Inflammatory macrophage (primary cell): ENCODE data around the gene ACTN4.
A peak's percentile ranks its signal among the peaks of the same experiment; 100 is the strongest.

Source experiments
- DNase-seq, 2 donors: peaks; one replicate each; pipeline ENCODE4 v3.0.0-alpha.2; 2020 to 2022

Gene ACTN4

GRCh38 chr19:38635483-38636399, 11.7 kb upstream of the ACTN4 start:
- DNase-seq, result no peak

GRCh38 chr19:38638461-38638860, 9.0 kb upstream of the ACTN4 start:
- no peak for DNase-seq

- DNase-seq, result no peak
These were observed 7.8 kb upstream of the ACTN4 start for GRCh38 chr19:38639679-38640078.

- no peak for DNase-seq
These were observed 7.1 kb upstream of the ACTN4 start for GRCh38 chr19:38640368-38640767.

GRCh38 chr19:38642176-38642575, 5.3 kb upstream of the ACTN4 start:
- DNase-seq, result no peak

- no peak for DNase-seq
These were observed 2.7 kb upstream of the ACTN4 start for GRCh38 chr19:38644719-38645118.

GRCh38 chr19:38647966-38648768, 718 bp downstream of the ACTN4 start:
- DNase-seq, result no peak

- DNase-seq, result no peak
These were observed 1.4 kb downstream of the ACTN4 start for GRCh38 chr19:38648769-38649304.

GRCh38 chr19:38649305-38650171, 2.1 kb downstream of the ACTN4 start:
- DNase-seq, result no peak

GRCh38 chr19:38650172-38650775, 2.8 kb downstream of the ACTN4 start:
- DNase-seq, result no peak

GRCh38 chr19:38650911-38651584, 3.6 kb downstream of the ACTN4 start:
- peak; percentile 52 to 68 for DNase-seq

GRCh38 chr19:38653028-38653571, 5.7 kb downstream of the ACTN4 start:
- peak in 1 of 2 donors; percentile 43 for DNase-seq

- DNase-seq, result no peak
These were observed 7.2 kb downstream of the ACTN4 start for GRCh38 chr19:38654628-38655055.

- DNase-seq, result no peak
These were observed 7.8 kb downstream of the ACTN4 start for GRCh38 chr19:38655148-38655824.

- DNase-seq, result peak; percentile 75 to 84
These were observed 8.9 kb downstream of the ACTN4 start for GRCh38 chr19:38656171-38656981.

GRCh38 chr19:38657633-38658222, 10.3 kb downstream of the ACTN4 start:
- DNase-seq, result no peak

GRCh38 chr19:38658462-38659306, 11.2 kb downstream of the ACTN4 start:
- no peak for DNase-seq

GRCh38 chr19:38660724-38661123, 13.3 kb downstream of the ACTN4 start:
- DNase-seq, result no peak
